Measurements from ENCODE around the gene TSPAN9. TPM values are rescaled to one million over a fixed set of nuclear protein-coding genes. Genes with fewer than 3 reads are reported as not detected.

Gene TSPAN9
- total RNA-seq, 1 experiment from 2014 or later = 7.7 TPM

GRCh38 chr12:3251067-3251466 is 173.9 kb downstream of the TSPAN9 start:
- BruUV-seq (replicated peaks) = no TSS peak
- no peak for ATAC-seq
- ChIA-PET POLR2A (no interaction called here), CTCF (no interaction called here)
- in situ Hi-C loops (cut with HindIII; ENCODE audit: low pct_unique_long_range_greater_than_20kb, low sequenced_read_pairs) = no loop called here
- Histone ChIP-seq H3K36me3 (ENCODE audit: control insufficient read depth, insufficient read depth, low read length) (no peaks in the 10 kb centered on the region), H3K27me3 (ENCODE audit: control insufficient read depth, insufficient read depth, low read length) (no peaks in the 10 kb centered on the region), H3K4me1 (ENCODE audit: control insufficient read depth, insufficient read depth, low read length) (no peaks in the 10 kb centered on the region), H3K4me3 (ENCODE audit: low read depth in 2 of 2, low read length in 2 of 2) (no peak overlapping the region), H3K9me3 (ENCODE audit: control insufficient read depth, insufficient read depth, low read depth, low read length) (no peaks in the 10 kb centered on the region), H3K27ac (ENCODE audit: low read length) (no peak overlapping the region)
- intact Hi-C loops (cut with micrococcal nuclease; ENCODE audit: unreplicated experiment) = no loop called here
- no peak for DNase-seq (ENCODE audit: low read depth, low spot score)
- TF ChIP-seq REST (IDR thresholded peaks at IDR 0.05; ENCODE audit: insufficient read depth in 1 of 2, low read depth in 2 of 2, low read length in 1 of 2) (no peak), SIN3A (IDR thresholded peaks at IDR 0.05; ENCODE audit: borderline replicate concordance, insufficient read depth, low read depth, low read length) (no peak), TCF7L2 (IDR thresholded peaks at IDR 0.05; ENCODE audit: low read depth, low read length) (no peak), POLR2AphosphoS5 (IDR thresholded peaks at IDR 0.05; ENCODE audit: low read depth, low read length) (no peak), CTCF (IDR thresholded peaks at IDR 0.05) (no peak)

- H3K27ac ChIP-seq (ENCODE audit: low read length) = no peak overlapping the region
- ChIA-PET POLR2A (no interaction called here), CTCF (no interaction called here)
- TF ChIP-seq CTCF (IDR thresholded peaks at IDR 0.05) (no peak), TCF7L2 (IDR thresholded peaks at IDR 0.05; ENCODE audit: low read depth, low read length) (no peak), REST (IDR thresholded peaks at IDR 0.05; ENCODE audit: insufficient read depth in 1 of 2, low read depth in 2 of 2, low read length in 1 of 2) (no peak), POLR2AphosphoS5 (IDR thresholded peaks at IDR 0.05; ENCODE audit: low read depth, low read length) (no peak), SIN3A (IDR thresholded peaks at IDR 0.05; ENCODE audit: borderline replicate concordance, insufficient read depth, low read depth, low read length) (no peak)
- no peaks in the 10 kb centered on the region for H3K36me3 ChIP-seq (ENCODE audit: control insufficient read depth, insufficient read depth, low read length)
- no peak for ATAC-seq
- H3K9me3 ChIP-seq (ENCODE audit: control insufficient read depth, insufficient read depth, low read depth, low read length) = no peaks in the 10 kb centered on the region
- H3K27me3 ChIP-seq (ENCODE audit: control insufficient read depth, insufficient read depth, low read length) = no peaks in the 10 kb centered on the region
- in situ Hi-C loops (cut with HindIII; ENCODE audit: low pct_unique_long_range_greater_than_20kb, low sequenced_read_pairs) = no loop called here
- no peak for DNase-seq (ENCODE audit: low read depth, low spot score)
- BruUV-seq (replicated peaks) = no TSS peak
- no peak overlapping the region for H3K4me3 ChIP-seq (ENCODE audit: low read depth in 2 of 2, low read length in 2 of 2)
- no peaks in the 10 kb centered on the region for H3K4me1 ChIP-seq (ENCODE audit: control insufficient read depth, insufficient read depth, low read length)
- intact Hi-C loops (cut with micrococcal nuclease; ENCODE audit: unreplicated experiment) = no loop called here
These were observed 174.5 kb downstream of the TSPAN9 start for GRCh38 chr12:3251691-3252090.
